H9 (cell line): ENCODE data around the gene ACVR1. TPM values are rescaled to one million over a fixed set of nuclear protein-coding genes. Genes with fewer than 3 reads are reported as not detected.

Experiments used
- DNase-seq: peaks from one replicate; pipeline ENCODE4 v3.0.0-alpha.2; 2017
- H2AFZ ChIP-seq: one replicate; pipeline ENCODE4 v1.6.1; 2013; ENCODE audit warnings: mild to moderate bottlenecking, low read length, control low read depth, moderate library complexity
- H2AK5ac ChIP-seq: 2 replicates; pipeline ENCODE4 v1.6.1; 2013; ENCODE audit warnings: low read length, control low read depth, mixed read lengths; ENCODE audit not compliant: insufficient read length
- H2BK120ac ChIP-seq: one replicate; pipeline ENCODE4 v1.6.1; 2013; ENCODE audit warnings: low read depth, mild to moderate bottlenecking, low read length, control low read depth, inconsistent platforms; ENCODE audit not compliant: poor library complexity, severe bottlenecking
- H2BK12ac ChIP-seq: 2 replicates; pipeline ENCODE4 v1.6.1; 2013; ENCODE audit warnings: low read length, control low read depth, mixed read lengths, low read depth; ENCODE audit not compliant: insufficient read length
- H2BK15ac ChIP-seq: 2 replicates; pipeline ENCODE4 v1.6.1; 2013; ENCODE audit warnings: low read depth, low read length, control low read depth
- H2BK20ac ChIP-seq: one replicate; pipeline ENCODE4 v1.6.1; 2013; ENCODE audit warnings: low read depth, mild to moderate bottlenecking, low read length, control low read depth, inconsistent platforms; ENCODE audit not compliant: poor library complexity, severe bottlenecking
- H2BK5ac ChIP-seq: 2 replicates; pipeline ENCODE4 v1.6.1; 2013; ENCODE audit warnings: low read length, control low read depth, mixed read lengths; ENCODE audit not compliant: insufficient read length
- H3K14ac ChIP-seq: 2 replicates; pipeline ENCODE4 v1.6.1; 2013; ENCODE audit warnings: low read length, control low read depth; ENCODE audit not compliant: insufficient read depth
- H3K18ac ChIP-seq: 2 replicates; pipeline ENCODE4 v1.6.1; 2013; ENCODE audit warnings: low read depth, mild to moderate bottlenecking, mixed read lengths, low read length, control low read depth; ENCODE audit not compliant: insufficient read length
- H3K23ac ChIP-seq: 2 replicates; pipeline ENCODE4 v1.6.1; 2013; ENCODE audit warnings: low read length, control low read depth, mixed read lengths, low read depth; ENCODE audit not compliant: insufficient read length
- H3K23me2 ChIP-seq: 2 replicates; pipeline ENCODE4 v1.6.1; 2013; ENCODE audit warnings: low read depth, mild to moderate bottlenecking, mixed read lengths, low read length, control low read depth; ENCODE audit not compliant: insufficient read length, poor library complexity, severe bottlenecking
- H3K27ac ChIP-seq: 2 replicates; pipeline ENCODE4 v1.5.1; 2013; ENCODE audit warnings: low read length, control low read depth, mixed read lengths, low read depth; ENCODE audit not compliant: insufficient read length
- H3K27me3 ChIP-seq: 2 replicates; pipeline ENCODE4 v1.6.1; 2013; ENCODE audit warnings: low read length, control low read depth, inconsistent platforms; ENCODE audit not compliant: insufficient read depth
- H3K4ac ChIP-seq: 2 replicates; pipeline ENCODE4 v1.6.1; 2013; ENCODE audit warnings: low read depth, mild to moderate bottlenecking, control low read depth, inconsistent platforms, low read length, moderate library complexity
- H3K4me1 ChIP-seq: 2 replicates; pipeline ENCODE4 v1.6.1; 2013; ENCODE audit warnings: low read length, control low read depth, inconsistent platforms; ENCODE audit not compliant: insufficient read depth
- H3K4me2 ChIP-seq: 2 replicates; pipeline ENCODE4 v1.6.1; 2013; ENCODE audit warnings: low read length, control low read depth, mixed read lengths; ENCODE audit not compliant: insufficient read length, insufficient read depth
- H3K56ac ChIP-seq: 2 replicates; pipeline ENCODE4 v1.6.1; 2013; ENCODE audit warnings: low read depth, mild to moderate bottlenecking, mixed read lengths, low read length, control low read depth; ENCODE audit not compliant: insufficient read length
- H3K79me1 ChIP-seq: 2 replicates; pipeline ENCODE4 v1.6.1; 2013; ENCODE audit warnings: low read depth, mild to moderate bottlenecking, moderate library complexity, low read length, control low read depth, inconsistent platforms; ENCODE audit not compliant: insufficient read depth, poor library complexity, severe bottlenecking
- H3K79me2 ChIP-seq: 2 replicates; pipeline ENCODE4 v1.6.1; 2013; ENCODE audit warnings: low read length, control low read depth, inconsistent platforms; ENCODE audit not compliant: insufficient read depth
- H3K9ac ChIP-seq: 2 replicates; pipeline ENCODE4 v1.6.1; 2013; ENCODE audit warnings: low read length, control low read depth, mixed read lengths; ENCODE audit not compliant: insufficient read length; ENCODE audit errors: extremely low read depth
- H3K9me3 ChIP-seq: one replicate; pipeline ENCODE4 v1.6.1; 2013; ENCODE audit warnings: low read depth, low read length, inconsistent platforms; ENCODE audit not compliant: control insufficient read depth
- H3T11ph ChIP-seq: one replicate; pipeline ENCODE4 v1.6.1; 2013; ENCODE audit warnings: mild to moderate bottlenecking, low read length, control low read depth, inconsistent platforms
- H4K20me1 ChIP-seq: one replicate; pipeline ENCODE4 v1.6.1; 2013; ENCODE audit not compliant: control insufficient read depth, insufficient read length, insufficient read depth
- H4K5ac ChIP-seq: 2 replicates; pipeline ENCODE4 v1.6.1; 2013; ENCODE audit warnings: low read depth, mild to moderate bottlenecking, mixed read lengths, low read length, control low read depth; ENCODE audit not compliant: insufficient read length
- H4K8ac ChIP-seq: replicated peaks from 2 replicates; pipeline ENCODE4 v1.6.1; 2013; ENCODE audit warnings: low read length, control low read depth, mixed read lengths, low read depth; ENCODE audit not compliant: insufficient read length
- H4K91ac ChIP-seq: 2 replicates; pipeline ENCODE4 v1.6.1; 2013; ENCODE audit warnings: low read depth, mild to moderate bottlenecking, moderate library complexity, mixed read lengths, low read length, control low read depth; ENCODE audit not compliant: insufficient read length
- H3K27ac Mint-ChIP-seq, 3 experiments: 2 replicates in 2 of 3; 3 replicates in 1 of 3; pipeline ENCODE4 v1.8.0; 2020 to 2021; ENCODE audit warnings: mixed read lengths in 3 of 3, mild to moderate bottlenecking in 1 of 3, moderate library complexity in 1 of 3
- H3K27me3 Mint-ChIP-seq: 2 replicates; pipeline ENCODE4 v1.8.0; 2021; ENCODE audit warnings: low read depth, mild to moderate bottlenecking, moderate library complexity, mixed read lengths
- H3K36me3 Mint-ChIP-seq, 3 experiments: 2 replicates in 2 of 3; 3 replicates in 1 of 3; pipeline ENCODE4 v1.8.0; 2020 to 2021; ENCODE audit warnings: low read depth in 3 of 3, mixed read lengths in 3 of 3; ENCODE audit not compliant: insufficient read depth in 1 of 3
- H3K4me1 Mint-ChIP-seq, 2 experiments: 2 replicates each; pipeline ENCODE4 v1.8.0; 2020; ENCODE audit warnings: mixed read lengths in 2 of 2
- H3K4me3 Mint-ChIP-seq, 2 experiments: 2 replicates in 1 of 2; 3 replicates in 1 of 2; pipeline ENCODE4 v1.8.0; 2020 to 2021; ENCODE audit warnings: mild to moderate bottlenecking in 2 of 2, mixed read lengths in 2 of 2, moderate library complexity in 1 of 2
- H3K9me3 Mint-ChIP-seq, 2 experiments: 2 replicates in 1 of 2; 3 replicates in 1 of 2; pipeline ENCODE4 v1.8.0; 2020; ENCODE audit warnings: mild to moderate bottlenecking in 2 of 2, mixed read lengths in 2 of 2, moderate library complexity in 1 of 2
- WGBS: extraction: QIAGEN DNeasy Blood & Tissue Kit; methylation state at CpG from one replicate; pipeline ENCODE4 v1.1.7; 2013; ENCODE audit warnings: missing lambda C conversion rate, low lambda C conversion rate, mixed read lengths; ENCODE audit not compliant: insufficient read length; ENCODE audit errors: extremely low coverage; 5-methylcytosine and 5-hydroxymethylcytosine counted together
- total RNA-seq: library from RNA; stranded (reverse); gene quantifications from 2 replicates; pipeline ENCODE4 v1.2.1, GENCODE V29; 2021
- TF ChIP-seq, protein P1 (sequence below): fragments of 200-600 bp; sonication (generic); conservative IDR thresholded peaks from 3 replicates; pipeline ENCODE4 v1.8.0; 2021; ENCODE audit warnings: antibody characterized with exemption, mild to moderate bottlenecking

The ACVR1 gene
- total RNA-seq, 1 experiment from 2014 or later: 21.2 TPM

DNA sequence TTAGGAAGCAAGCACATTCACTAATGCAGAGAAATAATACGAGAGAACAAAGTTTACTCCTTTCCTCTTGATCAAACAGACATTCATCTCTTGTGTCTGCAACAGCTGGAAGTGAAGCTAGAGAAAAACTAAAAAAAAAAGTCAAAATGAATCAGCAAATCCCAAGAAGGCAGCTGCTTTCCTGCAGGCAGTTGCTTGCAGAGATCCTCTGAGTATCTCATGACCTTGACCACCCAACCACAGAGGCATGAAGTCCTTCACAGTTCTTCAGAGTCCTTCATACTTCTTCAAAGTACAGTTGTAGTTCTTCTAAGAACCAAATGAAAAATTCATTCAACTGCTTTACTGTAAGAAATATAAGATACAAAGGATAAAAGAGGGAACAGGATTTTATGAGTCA lies 150.3 kb downstream of the ACVR1 start:
- H3K18ac ChIP-seq: no peak overlapping the region

More for the DNA sequence above, 150.3 kb downstream of the ACVR1 start:
- no CpG with 5 or more reads among the region's 1 CpG for WGBS
- Histone ChIP-seq H3K4me2 (no peak overlapping the region), H2BK20ac (no peak overlapping the region), H3K23me2 (no peaks in the 10 kb centered on the region), H3K79me1 (no peaks in the 10 kb centered on the region), H3T11ph (no peak overlapping the region), H3K79me2 (no peaks in the 10 kb centered on the region), H3K27me3 (no peaks in the 10 kb centered on the region), H3K14ac (no peak overlapping the region), H2BK120ac (no peak overlapping the region), H2BK12ac (no peak overlapping the region), H3K9me3 (no peaks in the 10 kb centered on the region), H3K27ac (no peak overlapping the region), H3K4ac (no peak overlapping the region), H4K5ac (no peak overlapping the region), H3K56ac (no peak overlapping the region), H4K91ac (no peak overlapping the region), H3K4me1 (no peaks in the 10 kb centered on the region), H3K9ac (no peak overlapping the region), H2BK15ac (no peak overlapping the region), H3K23ac (no peak overlapping the region), H4K20me1 (no peaks in the 10 kb centered on the region), H2AFZ (no peak overlapping the region), H4K8ac (no peak overlapping the region), H2AK5ac (no peak overlapping the region), H2BK5ac (no peak overlapping the region)
- H3K27me3 Mint-ChIP-seq: no peaks in the 10 kb centered on the region
- H3K4me1 Mint-ChIP-seq: no peaks in the 10 kb centered on the region; a peak in 2 of 4 replicates
- no peak overlapping the region for H3K27ac Mint-ChIP-seq
- no peak for DNase-seq
- H3K4me3 Mint-ChIP-seq: no peak overlapping the region
- TF ChIP-seq, protein P1, sequence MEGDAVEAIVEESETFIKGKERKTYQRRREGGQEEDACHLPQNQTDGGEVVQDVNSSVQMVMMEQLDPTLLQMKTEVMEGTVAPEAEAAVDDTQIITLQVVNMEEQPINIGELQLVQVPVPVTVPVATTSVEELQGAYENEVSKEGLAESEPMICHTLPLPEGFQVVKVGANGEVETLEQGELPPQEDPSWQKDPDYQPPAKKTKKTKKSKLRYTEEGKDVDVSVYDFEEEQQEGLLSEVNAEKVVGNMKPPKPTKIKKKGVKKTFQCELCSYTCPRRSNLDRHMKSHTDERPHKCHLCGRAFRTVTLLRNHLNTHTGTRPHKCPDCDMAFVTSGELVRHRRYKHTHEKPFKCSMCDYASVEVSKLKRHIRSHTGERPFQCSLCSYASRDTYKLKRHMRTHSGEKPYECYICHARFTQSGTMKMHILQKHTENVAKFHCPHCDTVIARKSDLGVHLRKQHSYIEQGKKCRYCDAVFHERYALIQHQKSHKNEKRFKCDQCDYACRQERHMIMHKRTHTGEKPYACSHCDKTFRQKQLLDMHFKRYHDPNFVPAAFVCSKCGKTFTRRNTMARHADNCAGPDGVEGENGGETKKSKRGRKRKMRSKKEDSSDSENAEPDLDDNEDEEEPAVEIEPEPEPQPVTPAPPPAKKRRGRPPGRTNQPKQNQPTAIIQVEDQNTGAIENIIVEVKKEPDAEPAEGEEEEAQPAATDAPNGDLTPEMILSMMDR: no peak
- peaks cover 25 to 46% (median 41%) of the 10 kb centered on the region in 3 experiments for H3K36me3 Mint-ChIP-seq
- peaks cover 23 to 27% of the 10 kb centered on the region in 2 experiments for H3K9me3 Mint-ChIP-seq
